Testis (tissue), 3 donors: ENCODE measurements around the gene ISG20. TPM values are rescaled to one million over a fixed set of nuclear protein-coding genes. Genes with fewer than 3 reads are reported as not detected.

Experiments
- DNase-seq: peaks from one replicate; pipeline ENCODE4 v3.0.0-alpha.2; 2019
- H3K27ac ChIP-seq, 2 donors: fragments of 200-600 bp; sonication (generic); one replicate each; pipeline ENCODE4 v1.5.1; 2019
- H3K27me3 ChIP-seq: fragments of 200-600 bp; sonication (generic); one replicate; pipeline ENCODE4 v1.5.1; 2019
- H3K36me3 ChIP-seq: fragments of 200-600 bp; sonication (generic); one replicate; pipeline ENCODE4 v1.5.1; 2017; ENCODE audit warnings: low read depth; ENCODE audit errors: missing control alignments
- H3K4me1 ChIP-seq: fragments of 200-600 bp; sonication (generic); one replicate; pipeline ENCODE4 v1.5.1; 2019
- H3K4me3 ChIP-seq, 2 donors: fragments of 200-600 bp; sonication (generic); one replicate each; pipeline ENCODE4 v1.5.1; 2017 to 2019
- H3K9me3 ChIP-seq: fragments of 200-600 bp; sonication (generic); one replicate; pipeline ENCODE4 v1.5.1; 2017
- POLR2A ChIP-seq: fragments of 450-650 bp; IDR thresholded peaks from one replicate; pipeline ENCODE4 v1.6.1; 2017; ENCODE audit warnings: antibody characterized with exemption, mild to moderate bottlenecking, moderate library complexity
- WGBS, 2 donors: methylation state at CpG; one replicate each; pipeline ENCODE4 v1.1.5; 2018; 5-methylcytosine and 5-hydroxymethylcytosine counted together
- intact Hi-C: fragments of 100-400 bp; cut with DNase I; formaldehyde crosslinking; loops from one replicate; pipeline ENCODE4 v1.15.1; 2023; ENCODE audit warnings: low total_unique reads
- polyA plus RNA-seq: library from polyadenylated mRNA; stranded (reverse); fragments of 350-450 nt; fragmentation: Illumina TruSeq; extraction: RNeasy Lipid Tissue Mini Kit (QIAGEN cat#74804); gene quantifications from one replicate; pipeline ENCODE4 v1.2.3, GENCODE V29; 2014; ENCODE audit warnings: low read depth, low replicate concordance; ENCODE audit not compliant: insufficient read depth
- total RNA-seq, 2 donors: library from RNA; depleted of rRNA; stranded (reverse); fragments of >200 nt; gene quantifications; one replicate each; pipeline ENCODE4 v1.2.3, GENCODE V29; 2016
- TF ChIP-seq, protein P1 (sequence below), 3 experiments: fragments of 450-650 bp in 2 of 3; fragments of 200-600 bp in 1 of 3; sonication (generic) in 1 of 3; IDR thresholded peaks; one replicate each; pipeline ENCODE4 v1.5.1; 2016 to 2019; ENCODE audit warnings: antibody characterized with exemption in 3 of 3, mild to moderate bottlenecking in 2 of 3, moderate library complexity in 1 of 3

Gene ISG20
- total and polyA plus RNA-seq, 3 donors from 2014 or later = 6.8 to 17.0 (median 8.7) TPM

DNA sequence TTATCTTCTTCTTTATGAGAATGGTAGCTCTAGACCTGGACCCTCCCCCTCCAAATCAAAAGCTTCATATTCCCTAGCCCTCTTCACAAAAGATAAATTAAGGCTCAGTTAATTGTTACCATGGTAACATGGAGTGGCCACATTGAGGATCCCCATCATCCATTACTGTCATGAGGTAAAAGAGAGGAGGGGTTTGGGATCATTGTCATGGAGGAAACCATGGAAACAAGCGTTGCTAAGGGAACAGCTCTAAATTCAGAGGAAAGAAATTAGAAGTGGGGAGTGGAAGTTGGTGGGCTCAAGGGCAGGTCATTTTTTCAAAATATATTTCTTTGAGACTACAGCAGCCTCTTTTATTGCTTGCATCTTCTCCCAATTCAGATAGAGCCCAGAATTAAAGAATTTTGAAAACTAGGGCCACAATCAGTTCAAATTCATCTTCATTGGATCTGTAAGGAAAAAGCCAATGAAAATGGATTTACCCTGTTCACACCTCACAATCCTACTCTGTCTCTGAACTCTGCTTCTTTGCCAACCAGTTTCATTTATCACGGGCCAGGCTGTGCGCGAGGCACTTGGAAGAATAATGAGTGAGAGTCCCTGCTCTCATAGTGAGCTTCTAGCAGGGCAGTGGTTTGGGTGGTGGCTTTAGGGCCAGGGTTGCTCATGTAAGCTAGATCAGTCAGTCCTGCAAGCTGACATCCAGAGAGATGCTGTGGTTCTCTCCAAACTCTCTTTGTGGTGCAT is 29.3 kb upstream of the ISG20 start:
- no peak overlapping the region for H3K4me3 ChIP-seq
- no peak overlapping the region for H3K27ac ChIP-seq
- H3K36me3 ChIP-seq = no peaks in the 10 kb centered on the region
- WGBS, 2 donors = 83 to 84% methylated on average over 4 of the region's 4 CpGs
- DNase-seq = no peak
- TF ChIP-seq POLR2A = no peak
- TF ChIP-seq, protein P1, sequence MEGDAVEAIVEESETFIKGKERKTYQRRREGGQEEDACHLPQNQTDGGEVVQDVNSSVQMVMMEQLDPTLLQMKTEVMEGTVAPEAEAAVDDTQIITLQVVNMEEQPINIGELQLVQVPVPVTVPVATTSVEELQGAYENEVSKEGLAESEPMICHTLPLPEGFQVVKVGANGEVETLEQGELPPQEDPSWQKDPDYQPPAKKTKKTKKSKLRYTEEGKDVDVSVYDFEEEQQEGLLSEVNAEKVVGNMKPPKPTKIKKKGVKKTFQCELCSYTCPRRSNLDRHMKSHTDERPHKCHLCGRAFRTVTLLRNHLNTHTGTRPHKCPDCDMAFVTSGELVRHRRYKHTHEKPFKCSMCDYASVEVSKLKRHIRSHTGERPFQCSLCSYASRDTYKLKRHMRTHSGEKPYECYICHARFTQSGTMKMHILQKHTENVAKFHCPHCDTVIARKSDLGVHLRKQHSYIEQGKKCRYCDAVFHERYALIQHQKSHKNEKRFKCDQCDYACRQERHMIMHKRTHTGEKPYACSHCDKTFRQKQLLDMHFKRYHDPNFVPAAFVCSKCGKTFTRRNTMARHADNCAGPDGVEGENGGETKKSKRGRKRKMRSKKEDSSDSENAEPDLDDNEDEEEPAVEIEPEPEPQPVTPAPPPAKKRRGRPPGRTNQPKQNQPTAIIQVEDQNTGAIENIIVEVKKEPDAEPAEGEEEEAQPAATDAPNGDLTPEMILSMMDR (IDR thresholded peaks at IDR 0.05) = no peak
- H3K9me3 ChIP-seq = no peaks in the 10 kb centered on the region
- intact Hi-C loops = loop anchor here (10.0 kb wide), 1 partner anchor 135 kb away; no protein-coding TSS in a partner anchor
- H3K4me1 ChIP-seq = peaks cover 14% of the 10 kb centered on the region
- H3K27me3 ChIP-seq = no peaks in the 10 kb centered on the region

DNA sequence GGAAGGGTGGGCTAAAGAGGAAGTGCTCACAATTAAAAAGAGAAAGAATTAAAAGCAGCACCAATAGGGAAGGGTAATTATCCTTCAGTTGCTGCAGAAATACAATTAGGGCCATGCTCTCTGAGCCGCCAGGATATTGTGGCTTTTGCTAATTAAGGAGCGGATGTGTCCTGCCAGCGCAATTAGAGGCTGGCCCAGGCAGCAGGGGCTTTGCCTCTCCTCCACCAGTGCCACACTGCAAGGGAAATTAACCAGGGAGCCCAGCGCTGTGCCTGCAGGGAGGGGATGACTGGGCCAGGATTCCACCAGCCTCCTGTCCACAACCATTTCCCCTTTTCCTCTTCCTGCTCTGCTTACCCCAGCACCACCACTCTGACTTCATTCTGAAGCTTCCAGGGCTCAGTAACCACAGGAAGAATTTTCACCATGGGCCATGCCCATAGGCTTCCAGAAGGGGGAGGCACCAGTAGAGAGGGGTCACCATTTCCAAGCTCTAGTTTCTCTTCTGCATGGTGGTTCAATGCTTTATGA is 28.1 kb upstream of the ISG20 start:
- Histone ChIP-seq H3K4me1 (peaks cover 4% of the 10 kb centered on the region), H3K27me3 (no peaks in the 10 kb centered on the region), H3K36me3 (no peaks in the 10 kb centered on the region), H3K27ac (no peak overlapping the region), H3K4me3 (no peak overlapping the region), H3K9me3 (no peaks in the 10 kb centered on the region)
- intact Hi-C loops = loop anchor here (10.0 kb wide), 1 partner anchor 136 kb away; no protein-coding TSS in a partner anchor
- 58 to 69% methylated on average over 4 of the region's 4 CpGs for WGBS, 2 donors
- DNase-seq = no peak
- no peak for TF ChIP-seq POLR2A
- TF ChIP-seq, protein P1 (IDR thresholded peaks at IDR 0.05) = no peak

DNA sequence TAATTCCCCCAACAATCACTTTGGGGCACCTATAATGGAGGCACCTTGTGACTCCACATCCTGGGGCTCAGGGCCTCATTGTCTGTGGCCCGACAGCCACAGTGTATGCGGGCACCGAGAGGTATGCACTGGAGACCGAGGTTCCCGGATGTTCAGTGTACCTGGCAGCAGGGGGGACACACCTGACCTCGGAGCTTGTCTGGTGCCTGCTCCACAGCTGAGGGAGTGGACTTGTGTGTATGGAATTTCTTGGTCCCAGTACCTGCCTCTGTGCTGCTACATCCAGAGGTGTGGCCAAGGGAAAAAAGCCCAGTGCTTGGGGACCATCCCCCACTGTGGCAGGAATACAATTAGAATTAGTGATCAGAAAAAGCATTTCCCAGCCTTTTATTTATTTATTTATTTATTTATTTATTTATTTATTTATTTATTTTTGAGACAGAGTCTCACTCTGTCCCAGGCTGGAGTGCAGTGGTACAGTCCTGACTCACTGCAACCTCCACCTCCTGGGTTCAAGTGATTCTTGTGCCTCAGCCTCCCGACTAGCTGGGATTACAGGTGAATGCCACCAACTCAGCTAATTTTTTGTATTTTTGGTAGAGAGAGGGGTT is 26.5 kb upstream of the ISG20 start:
- no peaks in the 10 kb centered on the region for H3K36me3 ChIP-seq
- no peak for TF ChIP-seq POLR2A
- TF ChIP-seq, protein P1 (IDR thresholded peaks at IDR 0.05) = no peak
- no peaks in the 10 kb centered on the region for H3K9me3 ChIP-seq
- no peaks in the 10 kb centered on the region for H3K4me1 ChIP-seq
- H3K27me3 ChIP-seq = no peaks in the 10 kb centered on the region
- no peak for DNase-seq
- no peak overlapping the region for H3K27ac ChIP-seq
- WGBS, 2 donors = 71 to 81% methylated on average over 3 to 7 of the region's 7 CpGs
- H3K4me3 ChIP-seq = no peak overlapping the region
- intact Hi-C loops = loop anchor here (10.0 kb wide), 1 partner anchor 137 kb away; no protein-coding TSS in a partner anchor

DNA sequence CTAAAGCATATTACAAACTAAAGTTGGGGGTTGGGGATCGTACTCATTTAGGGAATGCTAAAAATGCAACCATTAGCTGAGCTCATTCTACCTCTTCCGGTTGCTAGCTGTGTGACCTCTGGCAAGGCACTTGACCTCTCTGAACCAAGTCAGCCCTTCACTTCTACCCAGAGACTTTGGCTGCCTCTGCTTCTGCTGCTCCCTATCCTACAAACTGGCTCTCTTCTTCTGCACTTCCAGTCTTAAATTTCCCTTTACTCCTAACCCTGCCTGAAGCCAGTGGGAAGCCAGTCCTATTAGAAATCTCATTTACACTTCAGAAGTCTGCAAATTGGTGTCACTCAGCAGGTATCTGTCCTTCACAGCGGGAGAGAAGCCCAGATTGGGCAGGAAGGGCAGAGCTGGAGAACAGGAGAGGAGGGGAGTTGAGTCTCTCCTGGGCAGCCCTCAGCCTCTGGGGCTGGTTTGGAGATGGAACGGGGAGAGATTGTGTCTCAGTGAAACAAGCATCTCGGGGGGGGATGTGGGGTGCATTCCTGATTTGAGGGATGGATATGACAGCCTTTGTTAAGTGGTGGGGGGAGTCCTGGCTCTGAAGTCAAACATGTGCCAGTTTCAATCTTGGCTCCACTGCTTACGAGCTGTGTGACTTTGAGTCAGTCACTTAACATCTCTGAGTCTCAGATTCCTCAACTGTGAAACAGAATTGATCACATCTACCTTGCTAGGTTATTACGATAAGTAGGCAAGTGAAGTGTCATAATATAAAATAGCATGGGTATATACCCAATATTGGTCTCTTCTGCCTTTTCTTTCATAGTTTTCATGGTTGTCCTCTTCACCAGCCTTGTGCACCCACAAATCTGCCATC is 25.5 kb upstream of the ISG20 start:
- WGBS, 2 donors = 62 to 81% methylated on average over 6 to 7 of the region's 7 CpGs
- H3K36me3 ChIP-seq = no peaks in the 10 kb centered on the region
- no peak for DNase-seq
- no peaks in the 10 kb centered on the region for H3K4me1 ChIP-seq
- H3K9me3 ChIP-seq = no peaks in the 10 kb centered on the region
- no peaks in the 10 kb centered on the region for H3K27me3 ChIP-seq
- no peak for TF ChIP-seq POLR2A
- TF ChIP-seq, protein P1 (IDR thresholded peaks at IDR 0.05) = no peak
- no peak overlapping the region for H3K27ac ChIP-seq
- intact Hi-C loops = loop anchor here (10.0 kb wide), 1 partner anchor 139 kb away; no protein-coding TSS in a partner anchor
- no peak overlapping the region for H3K4me3 ChIP-seq
